Pulmonary artery endothelial cell (primary cell): Measurements from ENCODE around the gene OR13G1. TPM values are rescaled to one million over a fixed set of nuclear protein-coding genes. Genes with fewer than 3 reads are reported as not detected.
"Not testable (repeated sequence)": the region's sequence is repeated elsewhere in the genome, so short reads cannot be mapped to it uniquely, and the experiment has no call there.

Experiments
- DNase-seq: peaks from one replicate; pipeline ENCODE4 v3.0.0-alpha.2; 2011; ENCODE audit warnings: low read depth, low spot score
- total RNA-seq: library from RNA; depleted of rRNA; stranded (reverse); fragments of >200 nt; gene quantifications from 2 replicates; pipeline ENCODE4 v1.2.3, GENCODE V29; 2014

Gene OR13G1, protein sequence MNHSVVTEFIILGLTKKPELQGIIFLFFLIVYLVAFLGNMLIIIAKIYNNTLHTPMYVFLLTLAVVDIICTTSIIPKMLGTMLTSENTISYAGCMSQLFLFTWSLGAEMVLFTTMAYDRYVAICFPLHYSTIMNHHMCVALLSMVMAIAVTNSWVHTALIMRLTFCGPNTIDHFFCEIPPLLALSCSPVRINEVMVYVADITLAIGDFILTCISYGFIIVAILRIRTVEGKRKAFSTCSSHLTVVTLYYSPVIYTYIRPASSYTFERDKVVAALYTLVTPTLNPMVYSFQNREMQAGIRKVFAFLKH
- not detected in 2 replicates for total RNA-seq

DNA sequence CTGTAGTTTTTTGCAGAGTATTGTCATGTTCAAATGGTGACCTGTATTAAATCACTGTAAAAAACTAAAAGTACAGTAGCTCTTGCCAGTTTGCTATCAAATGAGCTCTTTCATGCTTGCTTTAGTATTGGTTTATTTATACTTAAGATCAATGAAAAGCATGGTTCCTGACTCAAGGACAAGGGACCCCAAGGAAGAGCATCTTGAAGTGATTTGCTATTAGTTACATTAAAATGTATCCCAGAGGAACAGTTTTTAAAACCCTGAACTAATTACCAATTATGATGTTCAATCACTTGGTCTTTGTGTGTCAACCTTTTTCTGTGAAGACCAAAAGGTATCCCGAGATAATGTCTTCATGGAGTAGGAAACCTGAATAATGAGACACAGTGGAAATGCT is at the start of gene OR13G1:
Gene OR13G1 (minus strand): TSS at position 101 of the 400 bp plus-strand sequence. CDS start 6,698 bp downstream, outside the sequence.
- DNase-seq: no peak

DNA sequence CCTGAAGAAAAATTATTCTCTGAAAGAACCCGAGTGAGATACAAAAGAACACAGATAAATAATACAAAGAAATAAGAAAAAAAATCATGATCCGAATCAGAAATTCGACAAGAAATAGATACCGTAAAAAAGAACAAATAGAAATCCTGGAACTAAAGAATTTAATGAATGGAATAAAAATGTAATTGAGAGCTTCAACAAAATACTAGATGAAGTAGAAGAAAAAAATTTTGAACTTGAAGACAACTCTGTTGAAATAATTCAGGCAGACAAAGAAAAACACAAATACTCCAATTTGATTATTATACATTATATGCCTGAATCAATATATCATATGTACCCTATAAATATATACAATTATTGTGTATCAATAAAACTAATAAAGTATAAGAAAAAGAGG is 41.7 kb upstream of the OR13G1 start:
- no peak for DNase-seq

- no peak for DNase-seq
Measured at GRCh38 chr1:247716546-247716945, 37.0 kb upstream of the OR13G1 start, which contains the start of gene OR6F1. TSS of gene OR6F1 (minus strand) at chr1:247716646. CDS start at chr1:247712755, 3,891 bp downstream.

DNA sequence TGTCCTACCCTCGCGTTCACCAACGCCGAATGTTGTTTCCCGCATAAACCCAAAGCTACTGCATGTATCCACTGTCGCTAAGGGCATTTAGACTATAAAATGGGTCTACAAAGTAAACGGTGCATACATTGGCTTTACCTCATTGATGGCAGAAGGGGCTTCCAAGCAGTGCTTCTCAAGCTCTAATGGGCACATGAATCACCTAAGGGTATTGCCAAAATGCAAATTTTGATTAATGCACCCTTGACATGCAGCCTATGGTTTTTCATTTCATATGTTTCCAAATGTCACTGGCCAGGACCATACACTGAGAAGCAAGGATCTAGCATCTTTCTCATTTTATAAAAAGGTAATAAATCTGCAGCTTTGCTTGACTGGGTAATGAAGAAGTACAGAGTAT is 34.2 kb upstream of the OR13G1 start:
- DNase-seq: no peak

- DNase-seq: not testable (repeated sequence)
Measured at GRCh38 chr1:247710681-247711080, 31.1 kb upstream of the OR13G1 start.

- DNase-seq: no peak
Measured at GRCh38 chr1:247701338-247701737, 21.8 kb upstream of the OR13G1 start.

DNA sequence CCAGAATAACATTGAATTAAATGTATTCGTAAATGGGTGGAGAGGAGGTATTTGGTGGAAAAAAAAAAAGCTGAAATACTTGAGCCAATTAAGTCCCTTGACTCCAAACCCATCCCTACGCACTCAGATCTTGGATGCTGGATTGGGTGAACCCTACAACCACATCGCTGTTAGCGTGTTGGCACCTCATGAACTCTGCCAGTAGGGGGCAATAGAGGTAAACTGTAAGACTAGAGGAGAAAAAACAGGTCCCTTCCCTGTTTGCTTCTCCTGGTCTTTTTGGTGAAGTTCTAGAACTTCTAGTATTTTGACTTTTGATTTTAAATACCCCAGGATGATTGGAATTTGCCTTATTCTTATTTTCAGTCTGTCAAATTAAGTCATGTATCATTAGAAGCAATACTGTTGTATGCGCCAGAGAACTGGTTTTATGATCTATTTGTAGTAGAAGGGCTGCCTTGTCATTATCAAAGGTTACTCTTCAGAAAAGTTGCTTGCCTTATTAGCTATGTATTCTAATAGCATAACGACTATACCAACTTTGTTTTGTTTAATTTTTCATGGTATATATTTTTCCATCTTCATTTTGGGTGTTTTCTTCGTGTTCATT is 1.9 kb upstream of the OR13G1 start:
- no peak for DNase-seq

GRCh38 chr1:247680171-247680570 is 632 bp upstream of the OR13G1 start:
- no peak for DNase-seq

DNA sequence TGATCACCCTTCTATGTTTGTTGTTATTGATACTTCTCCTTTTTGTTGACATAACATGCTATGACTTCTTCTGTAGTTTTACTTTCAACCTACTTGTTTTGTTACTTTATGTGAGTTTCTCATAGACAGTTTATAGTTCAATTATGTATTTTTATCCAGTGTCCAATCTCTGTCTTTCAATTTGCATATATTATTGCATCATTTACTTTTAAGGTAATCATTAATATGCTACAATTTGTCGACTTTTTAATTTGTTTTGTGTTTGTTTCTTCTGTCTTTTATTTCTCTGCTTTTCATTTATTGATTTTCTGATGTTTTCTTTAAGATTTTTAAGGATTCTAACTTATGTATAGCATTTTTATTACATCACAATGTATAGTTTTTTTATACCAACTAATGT is 10.3 kb downstream of the OR13G1 start:
- DNase-seq: no peak

GRCh38 chr1:247656221-247656875 is 23.2 kb downstream of the OR13G1 start:
- no peak for DNase-seq

GRCh38 chr1:247653040-247653439 is 26.5 kb downstream of the OR13G1 start:
- no peak for DNase-seq

GRCh38 chr1:247647864-247648263 is 31.7 kb downstream of the OR13G1 start:
- DNase-seq: no peak

DNA sequence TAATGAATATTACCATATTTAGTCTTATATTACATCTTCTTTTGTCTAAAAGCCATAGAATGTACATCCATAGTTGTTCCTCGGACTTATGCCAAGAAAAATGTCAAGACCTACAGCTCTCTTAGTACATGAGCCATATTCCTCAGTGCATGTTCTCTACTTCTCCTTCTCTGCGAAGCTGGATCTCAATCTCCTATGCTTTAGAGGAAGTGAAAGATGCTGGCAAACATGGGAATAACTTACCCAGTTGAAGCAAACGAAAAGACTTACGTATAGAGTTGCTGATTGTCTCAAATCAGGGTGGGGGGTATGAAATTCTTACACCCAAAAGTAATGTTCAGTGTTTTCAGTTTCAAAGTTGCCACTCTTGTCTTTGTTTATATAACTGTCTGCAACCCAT is 32.7 kb downstream of the OR13G1 start:
- no peak for DNase-seq

DNA sequence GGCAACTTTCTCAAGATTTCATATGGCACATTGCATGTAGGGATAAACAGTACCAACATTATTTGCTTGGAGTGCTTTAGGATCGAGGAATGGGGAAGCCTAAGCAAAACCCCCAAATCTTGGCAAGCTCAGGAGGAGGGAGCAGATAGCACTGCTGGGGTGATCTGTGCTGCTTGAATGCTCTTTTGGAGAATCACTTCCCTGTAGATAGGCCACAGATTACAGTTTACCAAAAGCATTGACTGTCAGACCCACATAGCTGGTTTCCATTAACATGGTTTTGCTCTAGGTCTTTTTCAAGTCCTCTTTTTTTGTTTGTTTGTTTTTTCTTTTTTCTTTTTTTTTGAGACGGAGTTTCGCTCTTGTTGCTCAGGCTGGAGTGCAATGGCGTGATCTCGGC is 36.8 kb downstream of the OR13G1 start:
- DNase-seq: no peak

- DNase-seq: no peak
Measured at GRCh38 chr1:247639381-247639981, 40.1 kb downstream of the OR13G1 start.

GRCh38 chr1:247638781-247639180 is 40.8 kb downstream of the OR13G1 start:
- DNase-seq: no peak

DNA sequence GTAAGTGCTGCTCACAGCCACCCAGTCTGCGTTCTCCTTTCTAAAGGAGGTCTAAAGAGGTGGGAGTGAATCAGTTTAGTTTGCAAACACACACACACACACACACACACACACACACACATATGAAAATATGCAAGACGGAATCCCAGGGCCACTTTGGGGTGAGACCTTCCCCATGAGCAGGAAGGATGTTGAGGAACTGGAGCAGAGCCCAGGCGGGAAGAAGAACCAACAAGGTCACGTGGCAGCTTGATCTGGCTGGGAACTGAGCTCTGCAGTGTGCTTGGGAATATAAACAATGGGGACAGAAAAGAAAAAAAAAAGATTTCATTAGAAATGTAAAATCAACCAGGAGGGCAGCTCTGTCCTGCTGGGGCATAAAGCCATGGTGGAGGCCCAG is 41.5 kb downstream of the OR13G1 start:
- DNase-seq: no peak

DNA sequence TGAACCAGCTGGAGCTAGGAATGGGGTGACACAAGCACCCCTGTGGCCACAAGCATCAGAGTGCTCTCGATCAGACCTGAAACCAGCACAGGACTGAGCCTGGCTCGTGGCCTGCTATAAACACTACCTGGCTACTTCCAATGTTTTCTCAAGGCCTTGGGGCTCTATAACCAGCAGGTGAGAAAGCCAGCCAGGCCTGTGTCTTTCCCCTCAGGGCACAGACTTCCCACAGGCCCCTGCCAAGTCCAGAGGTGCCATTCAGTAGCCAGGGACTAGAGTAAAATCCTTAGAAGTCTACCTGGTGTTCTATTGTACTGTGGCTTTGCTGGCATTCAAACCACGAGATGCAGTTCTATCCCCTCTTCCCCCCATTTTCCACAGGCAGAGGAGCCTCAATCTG is 51.6 kb downstream of the OR13G1 start:
- no peak for DNase-seq
